ENCODE measurements around the gene VWC2.

VWC2 gene

GRCh38 chr7:49823566-49823965, 50.1 kb downstream of the VWC2 start:
- Histone ChIP-seq H3K9me3 (ENCODE audit: control insufficient read depth, low read length) (no peaks in the 10 kb centered on the region), H2AFZ (no peak overlapping the region), H3K4me1 (no peaks in the 10 kb centered on the region), H3K9ac (no peak overlapping the region), H3K4me3 (ENCODE audit: low read depth, low read length) (no peak overlapping the region), H3K27me3 (ENCODE audit: control insufficient read depth, insufficient read depth, low read length) (no peaks in the 10 kb centered on the region), H3K79me2 (no peaks in the 10 kb centered on the region), H3K36me3 (ENCODE audit: control insufficient read depth, insufficient read depth, low read length) (no peaks in the 10 kb centered on the region), H3K4me2 (ENCODE audit: low read length) (no peak overlapping the region), H3K27ac (no peak overlapping the region)
- TF ChIP-seq CTCF (IDR thresholded peaks at IDR 0.05) = no peak

GRCh38 chr7:49839863-49840645, 66.6 kb downstream of the VWC2 start:
- Histone ChIP-seq H3K4me1 (no peaks in the 10 kb centered on the region), H3K4me2 (ENCODE audit: low read length) (no peak overlapping the region), H3K4me3 (ENCODE audit: low read depth, low read length) (no peak overlapping the region), H2AFZ (no peak overlapping the region), H3K36me3 (ENCODE audit: control insufficient read depth, insufficient read depth, low read length) (no peaks in the 10 kb centered on the region), H3K79me2 (no peaks in the 10 kb centered on the region), H3K9me3 (ENCODE audit: control insufficient read depth, low read length) (no peaks in the 10 kb centered on the region), H3K27me3 (ENCODE audit: control insufficient read depth, insufficient read depth, low read length) (no peaks in the 10 kb centered on the region), H3K27ac (no peak overlapping the region), H3K9ac (no peak overlapping the region)
- TF ChIP-seq CTCF (IDR thresholded peaks at IDR 0.05) = no peak

GRCh38 chr7:49840751-49841405, 67.4 kb downstream of the VWC2 start:
- Histone ChIP-seq H3K27ac (no peak overlapping the region), H2AFZ (no peak overlapping the region), H3K79me2 (no peaks in the 10 kb centered on the region), H3K4me3 (ENCODE audit: low read depth, low read length) (no peak overlapping the region), H3K9ac (no peak overlapping the region), H3K36me3 (ENCODE audit: control insufficient read depth, insufficient read depth, low read length) (no peaks in the 10 kb centered on the region), H3K27me3 (ENCODE audit: control insufficient read depth, insufficient read depth, low read length) (no peaks in the 10 kb centered on the region), H3K4me2 (ENCODE audit: low read length) (no peak overlapping the region), H3K9me3 (ENCODE audit: control insufficient read depth, low read length) (no peaks in the 10 kb centered on the region), H3K4me1 (no peaks in the 10 kb centered on the region)
- no peak for TF ChIP-seq CTCF (IDR thresholded peaks at IDR 0.05)

GRCh38 chr7:49845626-49846025, 72.2 kb downstream of the VWC2 start:
- H3K4me3 ChIP-seq (ENCODE audit: low read depth, low read length) = no peak overlapping the region
- H2AFZ ChIP-seq = no peak overlapping the region
- no peaks in the 10 kb centered on the region for H3K27me3 ChIP-seq (ENCODE audit: control insufficient read depth, insufficient read depth, low read length)
- H3K36me3 ChIP-seq (ENCODE audit: control insufficient read depth, insufficient read depth, low read length) = no peaks in the 10 kb centered on the region
- H3K27ac ChIP-seq = no peak overlapping the region
- H3K4me1 ChIP-seq = no peaks in the 10 kb centered on the region
- no peak overlapping the region for H3K9ac ChIP-seq
- TF ChIP-seq CTCF (IDR thresholded peaks at IDR 0.05) = no peak
- H3K4me2 ChIP-seq (ENCODE audit: low read length) = no peak overlapping the region
- no peaks in the 10 kb centered on the region for H3K79me2 ChIP-seq
- no peaks in the 10 kb centered on the region for H3K9me3 ChIP-seq (ENCODE audit: control insufficient read depth, low read length)
